Endothelial cell of umbilical vein (primary cell): Measurements from ENCODE around the gene HMCN1. TPM values are rescaled to one million over a fixed set of nuclear protein-coding genes. Genes with fewer than 3 reads are reported as not detected.

Experiments used
- BruUV-seq: library from RNA; stranded (reverse); fragments of 400-500 nt; replicated peaks from 2 replicates; lab custom pipeline; 2021; lab: Mats Ljungman, UMichigan
- CTCF ChIA-PET: fragments of 300-600, 350-600 bp; sonication (Branson Sonifier 250); formaldehyde crosslinking; loops from one replicate; lab custom pipeline; 2021; ENCODE audit warnings: antibody characterized with exemption, inconsistent platforms; lab: Charles Lee
- POLR2A ChIA-PET: fragments of 300-600, 350-600 bp; sonication (Branson Sonifier 250); formaldehyde crosslinking; loops from one replicate; lab custom pipeline; 2021; ENCODE audit warnings: antibody characterized with exemption, inconsistent platforms; lab: Charles Lee
- DNase-seq: peaks from one replicate; pipeline ENCODE4 v3.0.0-alpha.2; 2011; ENCODE audit warnings: low read depth, low spot score
- FAIRE-seq: peaks from 2 replicates; lab custom pipeline; 2011; peaks lifted over from hg19 to GRCh38; lab: Jason Lieb, UNC
- H2AFZ ChIP-seq: 2 replicates; pipeline ENCODE4 v1.6.0; 2012; ENCODE audit warnings: low read depth, low read length, control low read depth, inconsistent platforms
- H3K27ac ChIP-seq: 2 replicates; pipeline ENCODE4 v1.5.1; 2011; ENCODE audit warnings: low read depth, mild to moderate bottlenecking, control low read depth, low read length, moderate library complexity; ENCODE audit not compliant: insufficient read depth
- H3K27me3 ChIP-seq, 2 experiments: 2 replicates each; pipeline versions ENCODE4 v1.6.0 to v1.6.1; 2011; ENCODE audit warnings: low read length in 2 of 2, mixed read lengths in 1 of 2; ENCODE audit not compliant: control insufficient read depth in 2 of 2, insufficient read depth in 2 of 2
- H3K36me3 ChIP-seq, 2 experiments: 2 replicates in 1 of 2; 3 replicates in 1 of 2; pipeline ENCODE4 v1.5.1; 2011; ENCODE audit warnings: low read length in 2 of 2, mild to moderate bottlenecking in 1 of 2, moderate library complexity in 1 of 2; ENCODE audit not compliant: control insufficient read depth in 2 of 2, insufficient read depth in 2 of 2; ENCODE audit errors: extremely low read depth in 1 of 2
- H3K4me1 ChIP-seq: 3 replicates; pipeline ENCODE4 v1.5.1; 2011; ENCODE audit warnings: mild to moderate bottlenecking, low read length; ENCODE audit not compliant: control insufficient read depth, insufficient read depth; ENCODE audit errors: extremely low read depth
- H3K4me2 ChIP-seq: 2 replicates; pipeline ENCODE4 v1.6.1; 2011; ENCODE audit warnings: low read length, control low read depth, mixed read lengths; ENCODE audit not compliant: insufficient read depth
- H3K4me3 ChIP-seq, 3 experiments: fragments of 200-600 bp in 1 of 3; sonication (generic), shearing (Covaris generic) in 1 of 3; replicated peaks in 1 of 3; 2 replicates each; pipeline ENCODE4 v1.5.1; 2011 to 2016; ENCODE audit warnings: control low read depth in 3 of 3, low read length in 3 of 3, mild to moderate bottlenecking in 2 of 3, inconsistent platforms in 1 of 3, low read depth in 1 of 3, moderate library complexity in 1 of 3; ENCODE audit not compliant: insufficient read depth in 1 of 3
- H3K79me2 ChIP-seq: 2 replicates; pipeline ENCODE4 v1.6.0; 2012; ENCODE audit warnings: low read length, inconsistent platforms; ENCODE audit not compliant: control insufficient read depth, insufficient read depth
- H3K9ac ChIP-seq: replicated peaks from 2 replicates; pipeline ENCODE3; 2011; ENCODE audit warnings: low read length, control low read depth; ENCODE audit not compliant: insufficient read depth; ENCODE audit errors: extremely low read depth
- H3K9me1 ChIP-seq: replicated peaks from 3 replicates; pipeline ENCODE4 v1.6.0; 2011; ENCODE audit warnings: mild to moderate bottlenecking, low read length; ENCODE audit not compliant: control insufficient read depth, insufficient read depth; ENCODE audit errors: extremely low read depth
- H3K9me3 ChIP-seq: replicated peaks from 2 replicates; pipeline ENCODE4 v1.5.1; 2012; ENCODE audit warnings: low read length, inconsistent platforms; ENCODE audit not compliant: control insufficient read depth, insufficient read depth
- H4K20me1 ChIP-seq: replicated peaks from 2 replicates; pipeline ENCODE3; 2011; ENCODE audit warnings: mild to moderate bottlenecking, low read length; ENCODE audit not compliant: control insufficient read depth, insufficient read depth; ENCODE audit errors: extremely low read depth
- CTCF ChIP-seq, 2 donors: IDR thresholded peaks; 1 replicate in 1 of 2; 2 replicates in 1 of 2; pipeline ENCODE4 v1.5.1; 2011; ENCODE audit warnings: low read length in 2 of 2, mild to moderate bottlenecking in 2 of 2, moderate library complexity in 2 of 2, control low read depth in 1 of 2, inconsistent platforms in 1 of 2, low read depth in 1 of 2; ENCODE audit not compliant: insufficient read depth in 1 of 2; ENCODE audit errors: extremely low read depth in 1 of 2
- EZH2 ChIP-seq: IDR thresholded peaks from 2 replicates; pipeline ENCODE4 v1.6.1; 2012; ENCODE audit warnings: borderline replicate concordance, low read depth, mild to moderate bottlenecking, moderate library complexity, low read length, inconsistent platforms; ENCODE audit not compliant: severe bottlenecking
- FOS ChIP-seq: IDR thresholded peaks from 2 replicates; pipeline ENCODE4 v1.6.1; 2011; ENCODE audit warnings: mild to moderate bottlenecking, low read length, moderate library complexity, borderline replicate concordance; ENCODE audit not compliant: insufficient read depth
- GATA2 ChIP-seq: IDR thresholded peaks from 2 replicates; pipeline ENCODE4 v1.7.0; 2011; ENCODE audit warnings: low read depth, mild to moderate bottlenecking, moderate library complexity, mixed read lengths, low read length; ENCODE audit not compliant: insufficient read length, insufficient read depth
- JUN ChIP-seq: IDR thresholded peaks from 2 replicates; pipeline ENCODE4 v1.6.1; 2011; ENCODE audit warnings: borderline replicate concordance, low read depth; ENCODE audit not compliant: insufficient read length, insufficient read depth
- MAX ChIP-seq: IDR thresholded peaks from 2 replicates; pipeline ENCODE4 v1.6.1; 2011; ENCODE audit not compliant: insufficient read depth, insufficient read length
- MYC ChIP-seq: IDR thresholded peaks from one replicate; pipeline ENCODE4 v1.6.1; 2011; ENCODE audit warnings: mild to moderate bottlenecking, low read depth, low read length
- POLR2A ChIP-seq: IDR thresholded peaks from 2 replicates; pipeline ENCODE4 v1.6.1; 2012; ENCODE audit warnings: low read depth, mild to moderate bottlenecking, control low read depth, low read length
- POLR2AphosphoS5 ChIP-seq: IDR thresholded peaks from 2 replicates; pipeline ENCODE4 v1.6.1; 2012; ENCODE audit warnings: low read depth, mild to moderate bottlenecking, control low read depth, low read length, moderate library complexity; ENCODE audit not compliant: insufficient read depth
- dilution Hi-C: fragments of 300-500 bp; cut with MboI; formaldehyde crosslinking; loops from one replicate; pipeline ENCODE4 v1.15.0; 2019; ENCODE audit warnings: low sequenced_read_pairs; ENCODE audit not compliant: extremely low pct_ligation_motif_present
- intact Hi-C: fragments of 100-400 bp; cut with micrococcal nuclease; formaldehyde crosslinking; loops from one replicate; pipeline ENCODE4 v1.10.0; 2022
- polyA plus RNA-seq, 4 experiments: library from polyadenylated mRNA; depleted of rRNA in 3 of 4; stranded (reverse) in 3 of 4; unstranded in 1 of 4; fragments of >200 nt; gene quantifications; 2 replicates each; pipeline versions ENCODE4 v1.2.1 to v1.2.3, GENCODE V29; 2011 to 2012; ENCODE audit warnings: missing spikeins in 1 of 4
- total RNA-seq: library from RNA; stranded (reverse); gene quantifications from 2 replicates; pipeline ENCODE4 v1.2.3, GENCODE V29; 2021

The HMCN1 gene
- total and polyA plus RNA-seq, 2 donors (not counting 3 experiments of a cell fraction or from before 2014, with no cell fraction given), result 10.3 to 16.0 TPM

DNA sequence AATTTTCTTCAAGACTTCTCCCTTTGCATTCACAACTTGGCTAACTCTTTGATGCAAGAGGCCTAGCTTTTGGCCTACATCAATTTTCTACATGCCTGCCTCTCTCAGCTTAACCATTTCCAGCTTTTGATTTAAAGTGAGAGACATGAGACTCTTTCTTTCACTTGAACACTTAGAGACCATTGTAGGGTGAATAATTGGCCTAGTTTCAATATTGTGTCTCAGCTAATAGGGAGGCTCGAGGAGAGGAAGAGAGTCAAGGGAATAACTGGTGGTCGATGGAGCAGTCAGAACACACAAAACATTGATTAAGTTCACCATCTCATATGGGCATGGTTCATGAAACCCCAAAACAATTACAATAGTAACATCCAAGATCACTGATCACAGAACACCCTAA lies 415.4 kb downstream of the HMCN1 start:
- no TSS peak for BruUV-seq
- Histone ChIP-seq H3K4me3 (no peak overlapping the region), H3K4me2 (no peak overlapping the region), H2AFZ (no peak overlapping the region), H3K36me3 (no peaks in the 10 kb centered on the region), H3K9me3 (no peaks in the 10 kb centered on the region), H3K9ac (no peak overlapping the region), H3K9me1 (no peaks in the 10 kb centered on the region), H3K27ac (no peak overlapping the region), H4K20me1 (no peaks in the 10 kb centered on the region), H3K27me3 (no peaks in the 10 kb centered on the region), H3K79me2 (no peaks in the 10 kb centered on the region), H3K4me1 (no peaks in the 10 kb centered on the region)
- no peak for FAIRE-seq
- no peak for TF ChIP-seq POLR2AphosphoS5
- TF ChIP-seq MYC, result no peak
- no peak for TF ChIP-seq POLR2A
- no peak for TF ChIP-seq MAX
- TF ChIP-seq EZH2, result no peak
- no peak for TF ChIP-seq FOS
- TF ChIP-seq CTCF (IDR thresholded peaks at IDR 0.05; ENCODE audit: extremely low read depth in 1 of 2, insufficient read depth in 1 of 2, low read depth in 1 of 2, low read length in 2 of 2), result no peak
- TF ChIP-seq JUN, result no peak
- TF ChIP-seq GATA2, result no peak
- CTCF ChIA-PET, result interaction anchor here (0.5 to 0.9 kb wide), 3 partner anchors 16 to 93 kb away, joined by 3 to 4 read pairs (median 3); no protein-coding TSS in a partner anchor
- dilution Hi-C loops (no loop called here), intact Hi-C loops (no loop called here)
- no peak for DNase-seq
- POLR2A ChIA-PET, result no interaction called here
